OCI-LY1 (cell line): ENCODE data around the gene SMURF2.

Source experiments
- CTCF ChIP-seq: fragments of 200-600 bp; sonication (generic), shearing (Covaris generic); IDR thresholded peaks from 2 replicates; pipeline ENCODE4 v1.5.1; 2017; ENCODE audit warnings: mild to moderate bottlenecking, antibody characterized with exemption, low read length, moderate library complexity, mixed read lengths
- EZH2 ChIP-seq: fragments of 200-600 bp; sonication (generic), shearing (Covaris generic); IDR thresholded peaks from 2 replicates; pipeline ENCODE4 v1.8.0; 2017; ENCODE audit warnings: borderline replicate concordance, mixed run types, mild to moderate bottlenecking, antibody characterized with exemption, low read length, moderate library complexity, mixed read lengths

GRCh38 chr17:64632194-64632593 lies 29.9 kb downstream of the SMURF2 start:
- no peak for TF ChIP-seq CTCF
- TF ChIP-seq EZH2, result no peak
